Fibroblast of lung (primary cell): ENCODE measurements around the gene PSMC3IP.

Experiments used
- EZH2 ChIP-seq: IDR thresholded peaks from 2 replicates; pipeline ENCODE4 v1.5.1; 2012; ENCODE audit warnings: low read length, control low read depth, mild to moderate bottlenecking; ENCODE audit errors: missing control alignments
- TF ChIP-seq, protein P1 (sequence below), 2 donors: IDR thresholded peaks in 1 of 2; conservative IDR thresholded peaks in 1 of 2; 1 replicate in 1 of 2; 2 replicates in 1 of 2; pipeline ENCODE4 v1.5.1; 2011 to 2012; ENCODE audit warnings: low read length in 2 of 2, control low read depth in 1 of 2, inconsistent platforms in 1 of 2, low read depth in 1 of 2, mild to moderate bottlenecking in 1 of 2

- TF ChIP-seq, protein P1, sequence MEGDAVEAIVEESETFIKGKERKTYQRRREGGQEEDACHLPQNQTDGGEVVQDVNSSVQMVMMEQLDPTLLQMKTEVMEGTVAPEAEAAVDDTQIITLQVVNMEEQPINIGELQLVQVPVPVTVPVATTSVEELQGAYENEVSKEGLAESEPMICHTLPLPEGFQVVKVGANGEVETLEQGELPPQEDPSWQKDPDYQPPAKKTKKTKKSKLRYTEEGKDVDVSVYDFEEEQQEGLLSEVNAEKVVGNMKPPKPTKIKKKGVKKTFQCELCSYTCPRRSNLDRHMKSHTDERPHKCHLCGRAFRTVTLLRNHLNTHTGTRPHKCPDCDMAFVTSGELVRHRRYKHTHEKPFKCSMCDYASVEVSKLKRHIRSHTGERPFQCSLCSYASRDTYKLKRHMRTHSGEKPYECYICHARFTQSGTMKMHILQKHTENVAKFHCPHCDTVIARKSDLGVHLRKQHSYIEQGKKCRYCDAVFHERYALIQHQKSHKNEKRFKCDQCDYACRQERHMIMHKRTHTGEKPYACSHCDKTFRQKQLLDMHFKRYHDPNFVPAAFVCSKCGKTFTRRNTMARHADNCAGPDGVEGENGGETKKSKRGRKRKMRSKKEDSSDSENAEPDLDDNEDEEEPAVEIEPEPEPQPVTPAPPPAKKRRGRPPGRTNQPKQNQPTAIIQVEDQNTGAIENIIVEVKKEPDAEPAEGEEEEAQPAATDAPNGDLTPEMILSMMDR (conservative IDR thresholded peaks at IDR 0.05 in 1 of 2, IDR thresholded peaks at IDR 0.05 in 1 of 2; ENCODE audit: low read depth in 1 of 2, low read length in 2 of 2), result no peak
- TF ChIP-seq EZH2, result no peak
Observed at GRCh38 chr17:42559075-42559474, 18.5 kb downstream of the PSMC3IP start.
